ENCODE results near the gene MYPOP.

DNA sequence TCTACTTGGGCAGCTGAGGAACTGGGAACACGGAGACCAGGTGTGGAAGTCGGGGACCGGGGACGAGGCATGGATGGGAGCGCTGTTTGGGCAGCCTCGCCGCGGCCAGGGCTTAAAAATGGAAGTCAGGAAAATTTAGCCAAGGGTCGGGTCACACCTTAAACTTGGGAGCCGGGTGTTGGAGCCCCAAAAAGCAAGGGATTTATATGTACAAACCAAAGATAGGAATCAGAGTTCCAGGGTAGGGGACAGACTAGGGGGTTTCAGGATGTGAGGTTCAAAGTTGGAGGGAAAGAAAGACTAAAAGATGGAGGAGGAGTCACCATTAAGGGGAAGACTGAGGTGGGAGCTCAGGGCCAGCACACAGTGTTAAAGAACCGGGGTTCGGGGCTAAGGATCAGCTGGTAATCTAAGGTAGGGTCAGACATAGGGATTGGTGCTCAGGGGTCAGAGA, 37.8 kb downstream of the MYPOP start:
- no peak for TF ChIP-seq POGZ (CRISPR knock-in tag; IDR thresholded peaks at IDR 0.05)
- TF ChIP-seq IRF2 (CRISPR knock-in tag; IDR thresholded peaks at IDR 0.05) = no peak
- no peak for TF ChIP-seq TBP (CRISPR knock-in tag; IDR thresholded peaks at IDR 0.05)
- TF ChIP-seq, protein P1, sequence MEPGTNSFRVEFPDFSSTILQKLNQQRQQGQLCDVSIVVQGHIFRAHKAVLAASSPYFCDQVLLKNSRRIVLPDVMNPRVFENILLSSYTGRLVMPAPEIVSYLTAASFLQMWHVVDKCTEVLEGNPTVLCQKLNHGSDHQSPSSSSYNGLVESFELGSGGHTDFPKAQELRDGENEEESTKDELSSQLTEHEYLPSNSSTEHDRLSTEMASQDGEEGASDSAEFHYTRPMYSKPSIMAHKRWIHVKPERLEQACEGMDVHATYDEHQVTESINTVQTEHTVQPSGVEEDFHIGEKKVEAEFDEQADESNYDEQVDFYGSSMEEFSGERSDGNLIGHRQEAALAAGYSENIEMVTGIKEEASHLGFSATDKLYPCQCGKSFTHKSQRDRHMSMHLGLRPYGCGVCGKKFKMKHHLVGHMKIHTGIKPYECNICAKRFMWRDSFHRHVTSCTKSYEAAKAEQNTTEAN (CRISPR knock-in tag; conservative IDR thresholded peaks at IDR 0.05) = no peak
- TF ChIP-seq, protein P2, sequence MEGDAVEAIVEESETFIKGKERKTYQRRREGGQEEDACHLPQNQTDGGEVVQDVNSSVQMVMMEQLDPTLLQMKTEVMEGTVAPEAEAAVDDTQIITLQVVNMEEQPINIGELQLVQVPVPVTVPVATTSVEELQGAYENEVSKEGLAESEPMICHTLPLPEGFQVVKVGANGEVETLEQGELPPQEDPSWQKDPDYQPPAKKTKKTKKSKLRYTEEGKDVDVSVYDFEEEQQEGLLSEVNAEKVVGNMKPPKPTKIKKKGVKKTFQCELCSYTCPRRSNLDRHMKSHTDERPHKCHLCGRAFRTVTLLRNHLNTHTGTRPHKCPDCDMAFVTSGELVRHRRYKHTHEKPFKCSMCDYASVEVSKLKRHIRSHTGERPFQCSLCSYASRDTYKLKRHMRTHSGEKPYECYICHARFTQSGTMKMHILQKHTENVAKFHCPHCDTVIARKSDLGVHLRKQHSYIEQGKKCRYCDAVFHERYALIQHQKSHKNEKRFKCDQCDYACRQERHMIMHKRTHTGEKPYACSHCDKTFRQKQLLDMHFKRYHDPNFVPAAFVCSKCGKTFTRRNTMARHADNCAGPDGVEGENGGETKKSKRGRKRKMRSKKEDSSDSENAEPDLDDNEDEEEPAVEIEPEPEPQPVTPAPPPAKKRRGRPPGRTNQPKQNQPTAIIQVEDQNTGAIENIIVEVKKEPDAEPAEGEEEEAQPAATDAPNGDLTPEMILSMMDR (CRISPR knock-in tag; IDR thresholded peaks at IDR 0.05) = no peak
- TF ChIP-seq EHMT2 (IDR thresholded peaks at IDR 0.05; ENCODE audit: borderline replicate concordance, low read depth, low read length) = no peak
- TF ChIP-seq, protein P3, sequence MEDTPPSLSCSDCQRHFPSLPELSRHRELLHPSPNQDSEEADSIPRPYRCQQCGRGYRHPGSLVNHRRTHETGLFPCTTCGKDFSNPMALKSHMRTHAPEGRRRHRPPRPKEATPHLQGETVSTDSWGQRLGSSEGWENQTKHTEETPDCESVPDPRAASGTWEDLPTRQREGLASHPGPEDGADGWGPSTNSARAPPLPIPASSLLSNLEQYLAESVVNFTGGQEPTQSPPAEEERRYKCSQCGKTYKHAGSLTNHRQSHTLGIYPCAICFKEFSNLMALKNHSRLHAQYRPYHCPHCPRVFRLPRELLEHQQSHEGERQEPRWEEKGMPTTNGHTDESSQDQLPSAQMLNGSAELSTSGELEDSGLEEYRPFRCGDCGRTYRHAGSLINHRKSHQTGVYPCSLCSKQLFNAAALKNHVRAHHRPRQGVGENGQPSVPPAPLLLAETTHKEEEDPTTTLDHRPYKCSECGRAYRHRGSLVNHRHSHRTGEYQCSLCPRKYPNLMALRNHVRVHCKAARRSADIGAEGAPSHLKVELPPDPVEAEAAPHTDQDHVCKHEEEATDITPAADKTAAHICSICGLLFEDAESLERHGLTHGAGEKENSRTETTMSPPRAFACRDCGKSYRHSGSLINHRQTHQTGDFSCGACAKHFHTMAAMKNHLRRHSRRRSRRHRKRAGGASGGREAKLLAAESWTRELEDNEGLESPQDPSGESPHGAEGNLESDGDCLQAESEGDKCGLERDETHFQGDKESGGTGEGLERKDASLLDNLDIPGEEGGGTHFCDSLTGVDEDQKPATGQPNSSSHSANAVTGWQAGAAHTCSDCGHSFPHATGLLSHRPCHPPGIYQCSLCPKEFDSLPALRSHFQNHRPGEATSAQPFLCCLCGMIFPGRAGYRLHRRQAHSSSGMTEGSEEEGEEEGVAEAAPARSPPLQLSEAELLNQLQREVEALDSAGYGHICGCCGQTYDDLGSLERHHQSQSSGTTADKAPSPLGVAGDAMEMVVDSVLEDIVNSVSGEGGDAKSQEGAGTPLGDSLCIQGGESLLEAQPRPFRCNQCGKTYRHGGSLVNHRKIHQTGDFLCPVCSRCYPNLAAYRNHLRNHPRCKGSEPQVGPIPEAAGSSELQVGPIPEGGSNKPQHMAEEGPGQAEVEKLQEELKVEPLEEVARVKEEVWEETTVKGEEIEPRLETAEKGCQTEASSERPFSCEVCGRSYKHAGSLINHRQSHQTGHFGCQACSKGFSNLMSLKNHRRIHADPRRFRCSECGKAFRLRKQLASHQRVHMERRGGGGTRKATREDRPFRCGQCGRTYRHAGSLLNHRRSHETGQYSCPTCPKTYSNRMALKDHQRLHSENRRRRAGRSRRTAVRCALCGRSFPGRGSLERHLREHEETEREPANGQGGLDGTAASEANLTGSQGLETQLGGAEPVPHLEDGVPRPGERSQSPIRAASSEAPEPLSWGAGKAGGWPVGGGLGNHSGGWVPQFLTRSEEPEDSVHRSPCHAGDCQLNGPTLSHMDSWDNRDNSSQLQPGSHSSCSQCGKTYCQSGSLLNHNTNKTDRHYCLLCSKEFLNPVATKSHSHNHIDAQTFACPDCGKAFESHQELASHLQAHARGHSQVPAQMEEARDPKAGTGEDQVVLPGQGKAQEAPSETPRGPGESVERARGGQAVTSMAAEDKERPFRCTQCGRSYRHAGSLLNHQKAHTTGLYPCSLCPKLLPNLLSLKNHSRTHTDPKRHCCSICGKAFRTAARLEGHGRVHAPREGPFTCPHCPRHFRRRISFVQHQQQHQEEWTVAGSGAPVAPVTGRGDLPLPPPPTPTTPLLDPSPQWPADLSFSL (CRISPR knock-in tag; IDR thresholded peaks at IDR 0.05) = no peak
- TF ChIP-seq TSC22D2 (CRISPR knock-in tag; IDR thresholded peaks at IDR 0.05; ENCODE audit: borderline replicate concordance) = no peak
- TF ChIP-seq, protein P4, sequence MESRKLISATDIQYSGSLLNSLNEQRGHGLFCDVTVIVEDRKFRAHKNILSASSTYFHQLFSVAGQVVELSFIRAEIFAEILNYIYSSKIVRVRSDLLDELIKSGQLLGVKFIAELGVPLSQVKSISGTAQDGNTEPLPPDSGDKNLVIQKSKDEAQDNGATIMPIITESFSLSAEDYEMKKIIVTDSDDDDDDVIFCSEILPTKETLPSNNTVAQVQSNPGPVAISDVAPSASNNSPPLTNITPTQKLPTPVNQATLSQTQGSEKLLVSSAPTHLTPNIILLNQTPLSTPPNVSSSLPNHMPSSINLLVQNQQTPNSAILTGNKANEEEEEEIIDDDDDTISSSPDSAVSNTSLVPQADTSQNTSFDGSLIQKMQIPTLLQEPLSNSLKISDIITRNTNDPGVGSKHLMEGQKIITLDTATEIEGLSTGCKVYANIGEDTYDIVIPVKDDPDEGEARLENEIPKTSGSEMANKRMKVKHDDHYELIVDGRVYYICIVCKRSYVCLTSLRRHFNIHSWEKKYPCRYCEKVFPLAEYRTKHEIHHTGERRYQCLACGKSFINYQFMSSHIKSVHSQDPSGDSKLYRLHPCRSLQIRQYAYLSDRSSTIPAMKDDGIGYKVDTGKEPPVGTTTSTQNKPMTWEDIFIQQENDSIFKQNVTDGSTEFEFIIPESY (CRISPR knock-in tag; IDR thresholded peaks at IDR 0.05) = no peak
